A549 (cell line): ENCODE measurements around the gene GDA.

Source experiments
- ESRRA ChIP-seq: fragments of 150-350 bp; IDR thresholded peaks from 2 replicates; pipeline ENCODE4 v1.6.1; 2014; ENCODE audit warnings: mild to moderate bottlenecking, low read length, borderline replicate concordance
- FOSL2 ChIP-seq, 2 experiments: fragments of 450-650 bp in 1 of 2; fragments of >200 bp in 1 of 2; sonication (Bioruptor Twin) in 1 of 2; formaldehyde crosslinking; IDR thresholded peaks; 2 replicates each; pipeline versions ENCODE4 v1.5.0 to v1.6.1; 2016 to 2020; ENCODE audit warnings: mild to moderate bottlenecking in 1 of 2, moderate library complexity in 1 of 2
- JUN ChIP-seq, 2 experiments: fragments of >200 bp; sonication (Bioruptor Twin); formaldehyde crosslinking; IDR thresholded peaks; 2 replicates in 1 of 2; 3 replicates in 1 of 2; pipeline ENCODE4 v1.6.1; 2016 to 2017
- PHF8 ChIP-seq: fragments of 200-600 bp; sonication (generic); IDR thresholded peaks from 2 replicates; pipeline ENCODE4 v1.6.1; 2016; ENCODE audit warnings: low read depth, mild to moderate bottlenecking, antibody characterized with exemption, moderate library complexity, borderline replicate concordance
- POLR2A ChIP-seq: IDR thresholded peaks from 2 replicates; pipeline ENCODE4 v1.6.1; 2012; ENCODE audit warnings: mild to moderate bottlenecking, low read length
- RFX5 ChIP-seq: fragments of 450-650 bp; IDR thresholded peaks from 2 replicates; pipeline ENCODE4 v1.7.1; 2014; ENCODE audit warnings: antibody characterized with exemption, mild to moderate bottlenecking, moderate library complexity
- TF ChIP-seq, protein P1 (sequence below): fragments of >200 bp; sonication (Bioruptor Twin); formaldehyde crosslinking; IDR thresholded peaks from 3 replicates; pipeline ENCODE4 v1.5.1; 2016

DNA sequence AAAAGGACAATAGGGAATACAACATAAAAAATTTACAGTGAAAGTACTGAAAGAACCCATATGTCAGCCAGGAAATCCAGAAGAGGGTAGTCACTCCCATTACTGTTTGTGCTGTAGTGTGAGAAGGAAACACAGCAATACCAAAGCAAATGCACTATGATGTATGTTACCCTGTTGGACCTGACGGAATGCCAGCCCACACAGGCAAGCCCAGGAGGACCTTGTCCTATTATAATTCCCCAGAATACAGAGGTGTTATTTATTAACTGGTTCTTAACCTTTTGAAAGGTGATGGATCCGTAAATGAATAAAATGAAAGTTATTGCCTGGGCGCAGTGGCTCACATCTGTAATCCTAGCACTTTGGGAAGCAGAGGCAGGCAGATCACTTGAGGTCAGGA, 79.0 kb downstream of the GDA start:
- TF ChIP-seq POLR2A (no peak), JUN (IDR thresholded peaks at IDR 0.05) (no peak), FOSL2 (IDR thresholded peaks at IDR 0.05) (no peak), FOSL2 (CRISPR knock-in tag; IDR thresholded peaks at IDR 0.05) (no peak), ESRRA (no peak), RFX5 (no peak), PHF8 (no peak)
- TF ChIP-seq, protein P1, sequence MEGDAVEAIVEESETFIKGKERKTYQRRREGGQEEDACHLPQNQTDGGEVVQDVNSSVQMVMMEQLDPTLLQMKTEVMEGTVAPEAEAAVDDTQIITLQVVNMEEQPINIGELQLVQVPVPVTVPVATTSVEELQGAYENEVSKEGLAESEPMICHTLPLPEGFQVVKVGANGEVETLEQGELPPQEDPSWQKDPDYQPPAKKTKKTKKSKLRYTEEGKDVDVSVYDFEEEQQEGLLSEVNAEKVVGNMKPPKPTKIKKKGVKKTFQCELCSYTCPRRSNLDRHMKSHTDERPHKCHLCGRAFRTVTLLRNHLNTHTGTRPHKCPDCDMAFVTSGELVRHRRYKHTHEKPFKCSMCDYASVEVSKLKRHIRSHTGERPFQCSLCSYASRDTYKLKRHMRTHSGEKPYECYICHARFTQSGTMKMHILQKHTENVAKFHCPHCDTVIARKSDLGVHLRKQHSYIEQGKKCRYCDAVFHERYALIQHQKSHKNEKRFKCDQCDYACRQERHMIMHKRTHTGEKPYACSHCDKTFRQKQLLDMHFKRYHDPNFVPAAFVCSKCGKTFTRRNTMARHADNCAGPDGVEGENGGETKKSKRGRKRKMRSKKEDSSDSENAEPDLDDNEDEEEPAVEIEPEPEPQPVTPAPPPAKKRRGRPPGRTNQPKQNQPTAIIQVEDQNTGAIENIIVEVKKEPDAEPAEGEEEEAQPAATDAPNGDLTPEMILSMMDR = no peak
